Measurements from ENCODE around the gene ACKR3.

The ACKR3 gene

DNA sequence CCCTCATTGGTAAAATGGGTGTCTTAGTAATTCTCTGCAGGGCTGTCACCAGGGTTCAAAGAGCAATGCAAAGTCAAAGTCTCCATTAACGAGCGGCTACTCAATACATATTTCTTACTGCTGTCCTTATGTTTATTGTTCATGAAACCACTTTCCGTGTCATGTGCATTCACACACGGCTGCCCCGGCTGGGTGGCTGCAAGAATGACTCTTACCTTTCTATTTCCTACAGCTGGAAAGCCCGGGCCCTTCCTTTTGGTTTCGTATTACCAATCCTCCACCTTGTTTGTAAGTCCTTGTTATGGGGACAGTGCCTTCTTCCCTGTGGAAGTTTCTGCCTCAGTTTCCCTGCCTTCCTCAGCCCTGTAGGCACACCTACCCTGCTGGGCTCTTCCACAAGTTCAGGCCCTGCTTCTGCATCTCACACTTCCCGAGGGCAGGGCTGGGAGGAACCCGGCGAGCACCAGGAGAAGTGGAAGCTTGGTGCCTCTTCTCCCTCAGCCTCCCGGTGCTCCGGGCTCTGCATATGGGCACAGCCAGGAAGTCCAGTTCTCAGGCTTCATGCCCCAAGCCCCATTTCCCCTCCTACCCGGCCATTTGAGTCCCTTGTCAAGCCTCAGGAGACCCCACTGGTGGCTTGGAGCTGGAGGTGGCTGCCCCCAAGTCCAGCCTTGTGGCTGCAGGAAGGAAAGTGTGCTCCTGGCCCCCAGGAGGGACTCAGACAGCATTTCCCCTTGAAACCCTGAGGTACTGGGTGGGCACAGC, 18.7 kb upstream of the ACKR3 start:
- DNase-seq: no peak

DNA sequence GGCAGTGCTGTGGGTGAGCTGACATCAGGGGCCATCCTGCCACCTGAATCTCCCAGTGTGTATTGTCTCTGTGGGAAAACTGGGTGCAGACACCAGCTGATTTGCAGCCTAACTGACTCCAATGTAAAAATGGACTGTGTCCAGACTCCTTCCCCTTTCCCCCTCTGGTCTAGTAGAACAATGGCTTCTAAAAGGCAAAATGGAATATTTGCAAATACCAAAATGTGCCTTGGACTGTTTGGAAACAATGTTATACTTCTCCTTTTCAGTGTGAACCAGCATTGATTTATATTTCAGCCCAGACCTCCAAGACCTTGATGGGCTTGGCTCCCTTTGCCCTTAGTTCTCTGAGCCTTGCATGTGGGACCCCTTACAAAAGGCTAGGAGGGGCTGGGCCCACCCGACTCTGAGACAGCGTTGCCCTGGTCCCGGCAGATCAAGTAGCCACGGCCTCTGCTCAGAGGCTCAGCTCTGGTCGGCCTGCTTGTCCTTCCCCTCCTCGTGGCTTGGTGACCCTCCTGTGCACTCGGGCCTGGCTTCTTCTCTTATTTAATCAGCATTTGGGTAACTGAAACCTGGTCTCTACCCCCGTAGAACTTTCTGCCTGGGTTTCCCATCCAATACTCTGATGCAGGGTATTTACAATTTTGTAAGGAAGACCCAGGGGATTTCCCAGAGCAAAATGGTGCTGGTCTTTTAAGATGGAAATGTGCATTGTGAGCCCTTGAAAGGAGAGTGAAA, 18.0 kb upstream of the ACKR3 start:
- no peak for DNase-seq

GRCh38 chr2:236552212-236552542, 17.4 kb upstream of the ACKR3 start:
- no peak for DNase-seq

DNA sequence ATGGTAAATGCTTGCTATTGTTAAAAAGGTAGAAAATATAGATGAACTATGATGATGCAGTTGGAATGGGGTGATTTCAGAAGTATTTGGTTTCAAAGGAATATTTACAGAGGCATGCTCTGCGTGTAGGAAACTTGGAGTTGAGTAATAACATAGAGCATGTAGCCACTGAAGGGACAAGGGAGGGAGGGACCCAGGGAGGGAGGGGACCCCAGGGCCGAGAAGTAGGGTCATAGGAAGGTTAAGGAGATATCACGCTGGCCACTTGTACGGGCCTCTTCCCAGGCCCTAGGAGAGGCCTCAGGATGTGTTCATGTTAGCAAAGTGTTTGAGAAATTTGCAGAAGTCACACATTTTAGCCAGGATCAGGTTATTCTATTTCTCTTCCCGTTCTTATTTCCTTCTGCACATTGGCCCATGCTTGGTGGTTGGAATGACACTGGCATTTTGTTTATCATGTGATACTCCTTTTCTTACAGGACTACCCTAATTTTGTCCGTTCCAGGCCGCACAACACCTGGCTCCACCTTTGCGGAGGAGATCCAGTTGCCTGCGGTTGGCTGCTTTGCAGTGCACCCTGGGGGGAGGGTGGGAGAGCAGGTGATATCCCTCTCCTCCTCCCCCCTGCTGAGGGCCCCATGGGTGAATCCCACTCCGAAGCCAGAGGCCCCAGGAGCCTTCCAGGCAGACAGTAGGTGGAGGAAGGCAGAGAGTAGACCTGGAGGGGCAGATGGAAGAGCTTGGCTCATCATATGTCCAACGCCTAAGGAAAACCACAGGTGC, 16.9 kb upstream of the ACKR3 start:
- no peak for DNase-seq

GRCh38 chr2:236553522-236553921, 16.1 kb upstream of the ACKR3 start:
- no peak for DNase-seq

- no peak for DNase-seq
Observed at GRCh38 chr2:236554629-236555282, 14.9 kb upstream of the ACKR3 start.

- no peak for DNase-seq
Observed at GRCh38 chr2:236555481-236555880, 14.1 kb upstream of the ACKR3 start.

DNA sequence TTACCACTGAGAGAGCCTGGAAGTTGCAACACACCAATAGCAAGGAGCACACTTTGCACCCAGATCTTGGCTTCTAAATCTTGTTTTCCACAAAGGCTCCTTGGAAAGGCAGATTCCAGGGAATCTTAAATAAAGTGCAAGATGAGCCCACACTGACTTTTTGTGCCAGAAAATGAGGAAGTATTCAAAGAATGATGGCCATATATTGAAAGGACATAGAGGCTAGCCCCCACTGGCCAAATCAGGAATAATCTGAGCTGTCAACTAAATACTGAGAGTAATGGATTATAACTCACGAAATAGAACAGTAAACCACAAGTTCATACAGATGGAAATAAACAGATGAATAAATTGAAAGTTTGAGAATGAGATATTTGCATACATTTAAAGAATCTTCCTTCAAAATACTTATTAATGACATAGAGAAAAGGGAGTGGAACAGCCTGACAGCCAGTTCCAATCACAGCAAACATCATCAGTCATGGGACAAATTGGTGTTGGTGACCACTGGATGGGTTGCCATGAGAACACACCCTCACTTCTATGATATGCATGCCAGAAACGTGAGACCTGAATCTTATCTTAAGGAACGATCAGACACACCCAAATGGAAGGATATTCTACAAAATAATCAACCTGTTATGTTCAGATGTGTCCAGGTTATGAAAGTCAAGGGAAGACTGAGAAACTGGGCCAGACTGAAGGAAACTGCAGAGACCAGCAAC, 12.2 kb upstream of the ACKR3 start:
- no peak for DNase-seq

GRCh38 chr2:236558036-236558435, 11.6 kb upstream of the ACKR3 start:
- DNase-seq: no peak

DNA sequence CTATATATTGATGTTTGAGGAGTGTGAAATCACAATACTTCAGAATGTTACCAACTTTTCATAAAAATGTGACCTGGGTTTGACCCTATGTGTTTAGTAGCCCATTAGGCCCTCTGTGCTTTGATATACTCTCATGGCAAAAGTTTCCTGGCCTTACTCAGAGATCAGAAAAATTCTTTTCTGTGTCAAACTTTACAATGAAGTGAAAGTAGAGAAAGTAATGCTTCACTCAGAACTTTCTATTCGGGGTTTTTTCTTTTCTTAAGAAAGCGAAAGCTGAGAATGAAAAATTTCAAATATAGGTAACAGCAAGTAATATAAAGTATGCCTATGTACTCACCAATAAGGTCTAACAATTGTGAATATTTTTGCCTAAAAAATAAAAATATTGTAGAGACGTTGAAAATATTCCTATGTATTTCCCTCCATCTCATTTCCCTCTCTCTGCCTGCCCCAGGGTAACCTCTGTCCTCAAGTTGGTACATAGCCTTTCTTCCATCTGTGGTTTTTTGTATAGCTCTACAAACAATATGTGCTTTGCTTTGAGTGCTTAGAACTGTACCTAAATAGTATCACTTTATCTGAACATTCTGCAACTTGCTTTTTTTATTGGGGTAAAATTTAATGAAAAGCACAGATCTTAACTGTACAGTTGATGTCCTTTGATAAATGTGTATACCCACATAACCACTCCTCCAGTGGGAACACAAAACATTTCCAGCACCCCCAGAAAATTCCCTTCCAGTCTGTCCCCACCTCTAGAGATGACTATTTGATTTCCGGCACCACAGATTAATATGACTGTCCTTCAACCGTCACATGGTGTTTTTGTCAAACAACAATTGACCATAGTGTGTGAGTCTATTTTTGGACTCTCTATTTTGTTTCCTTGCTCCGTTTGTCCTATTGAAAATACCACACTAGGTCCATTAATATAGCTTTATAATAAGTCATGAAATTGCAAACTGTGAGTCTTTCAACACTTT, 10.3 kb upstream of the ACKR3 start:
- no peak for DNase-seq

GRCh38 chr2:236561874-236562273, 7.8 kb upstream of the ACKR3 start:
- DNase-seq: no peak

- DNase-seq: no peak
Observed at GRCh38 chr2:236562434-236562833, 7.2 kb upstream of the ACKR3 start.

- DNase-seq: no peak
Observed at GRCh38 chr2:236563953-236564352, 5.7 kb upstream of the ACKR3 start.

DNA sequence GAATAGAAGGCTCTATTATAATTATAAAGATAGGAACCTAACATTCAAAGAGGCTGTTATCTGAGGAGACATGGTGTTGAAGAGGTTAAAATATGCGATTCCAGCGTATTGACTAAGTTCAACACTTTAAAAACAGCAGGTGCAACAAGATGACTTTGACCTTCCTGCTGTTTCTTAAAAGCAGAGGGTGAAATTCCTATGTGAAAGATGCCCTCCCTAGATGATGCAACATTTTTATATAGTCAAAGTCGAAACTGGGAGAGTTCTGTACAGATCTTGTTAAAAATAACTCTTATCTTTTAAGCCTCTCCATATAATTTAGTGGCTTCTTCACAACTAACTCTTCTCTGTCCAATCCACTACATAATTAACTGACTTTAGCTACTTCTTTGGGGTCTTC, 4.4 kb upstream of the ACKR3 start:
- no peak for DNase-seq

GRCh38 chr2:236565879-236566402, 3.7 kb upstream of the ACKR3 start:
- no peak for DNase-seq

- no peak for DNase-seq
Observed at GRCh38 chr2:236566596-236566995, 3.0 kb upstream of the ACKR3 start.

- peak in 1 of 2 experiments; percentile 36 for DNase-seq
Observed at GRCh38 chr2:236568068-236568921, 1.3 kb upstream of the ACKR3 start.

DNA sequence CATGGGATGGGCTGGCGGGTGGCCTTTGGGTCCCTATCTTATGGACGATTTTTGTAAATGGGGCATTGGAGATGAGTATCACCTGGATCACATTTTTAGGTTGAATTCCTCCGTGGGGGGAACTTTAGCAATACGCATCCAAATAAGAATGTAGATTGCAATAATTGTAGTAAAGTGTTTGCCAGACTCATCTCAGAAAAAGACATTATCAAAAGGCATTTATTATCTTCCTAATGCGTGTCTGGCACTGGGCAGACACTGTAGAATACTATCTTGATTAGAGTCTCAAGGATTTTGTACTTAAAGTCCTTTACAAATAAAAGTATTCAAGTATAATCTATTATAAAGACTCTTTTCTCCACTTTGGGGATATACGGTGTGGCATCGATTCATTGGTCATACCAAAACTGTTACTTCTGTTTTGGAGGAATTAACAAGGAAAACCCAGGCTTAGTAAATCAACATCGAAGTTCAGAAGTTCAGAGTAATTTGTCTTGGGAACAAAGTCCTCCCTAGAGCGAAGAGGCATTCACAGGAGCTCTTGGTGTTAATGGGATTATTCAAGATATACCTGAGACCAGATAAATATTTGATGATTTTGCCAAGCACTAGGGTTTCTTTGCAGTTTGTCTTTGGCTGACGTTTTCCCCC, 578 bp upstream of the ACKR3 start:
- DNase-seq: no peak

GRCh38 chr2:236570081-236570868, 650 bp downstream of the ACKR3 start:
- DNase-seq: peak; percentile 23 to 50
